Mesothelial cell of epicardium (in vitro differentiated cells): ENCODE data around the gene FLOT2. TPM values are rescaled to one million over a fixed set of nuclear protein-coding genes. Genes with fewer than 3 reads are reported as not detected.
"Not testable (repeated sequence)": the region's sequence is repeated elsewhere in the genome, so short reads cannot be mapped to it uniquely, and the experiment has no call there.

ENCODE experiments used
- DNase-seq, 2 experiments: peaks; one replicate each; pipeline ENCODE4 v3.0.0; 2021; ENCODE audit warnings: low spot score in 2 of 2; ENCODE audit not compliant: unreplicated experiment in 2 of 2
- H3K27ac Mint-ChIP-seq: 2 replicates; pipeline ENCODE4 v1.8.0; 2021; ENCODE audit warnings: mixed read lengths
- H3K27me3 Mint-ChIP-seq: 2 replicates; pipeline ENCODE4 v1.8.0; 2021; ENCODE audit warnings: low read depth, mixed read lengths
- H3K36me3 Mint-ChIP-seq: 2 replicates; pipeline ENCODE4 v1.8.0; 2021; ENCODE audit warnings: mixed read lengths
- H3K4me1 Mint-ChIP-seq: 2 replicates; pipeline ENCODE4 v1.8.0; 2021; ENCODE audit warnings: mixed read lengths
- H3K4me3 Mint-ChIP-seq: 2 replicates; pipeline ENCODE4 v1.8.0; 2021; ENCODE audit warnings: mild to moderate bottlenecking, moderate library complexity, mixed read lengths
- H3K9me3 Mint-ChIP-seq: 2 replicates; pipeline ENCODE4 v1.8.0; 2021; ENCODE audit warnings: mixed read lengths
- CTCF ChIP-seq: fragments of 200-600 bp; sonication (generic); IDR thresholded peaks from one replicate; pipeline ENCODE4 v1.5.0; 2021; ENCODE audit warnings: antibody characterized with exemption; ENCODE audit not compliant: unreplicated experiment
- total RNA-seq: library from RNA; stranded (reverse); gene quantifications from 3 replicates; pipeline ENCODE4 v1.2.1, GENCODE V29; 2021

Gene FLOT2
- total RNA-seq, 1 donor from 2014 or later = 85.4 TPM

GRCh38 chr17:28908640-28909167 lies 11.2 kb upstream of the FLOT2 start:
- Mint-ChIP-seq H3K4me1 (peaks cover 1% of the 10 kb centered on the region), H3K27ac (peak overlapping the region; percentile 12), H3K27me3 (no peaks in the 10 kb centered on the region), H3K9me3 (no peaks in the 10 kb centered on the region), H3K4me3 (no peak overlapping the region), H3K36me3 (peaks cover 42% of the 10 kb centered on the region)
- no peak for DNase-seq
- TF ChIP-seq CTCF = no peak

GRCh38 chr17:28907709-28908475 lies 10.4 kb upstream of the FLOT2 start:
- DNase-seq = no peak
- Mint-ChIP-seq H3K4me3 (no peak overlapping the region), H3K9me3 (no peaks in the 10 kb centered on the region), H3K4me1 (peaks cover 1% of the 10 kb centered on the region), H3K27me3 (no peaks in the 10 kb centered on the region), H3K36me3 (peaks cover 35% of the 10 kb centered on the region), H3K27ac (peak overlapping the region; percentile 39)
- no peak for TF ChIP-seq CTCF

- Mint-ChIP-seq H3K4me1 (peaks cover 7% of the 10 kb centered on the region), H3K36me3 (peaks cover 27% of the 10 kb centered on the region), H3K27me3 (no peaks in the 10 kb centered on the region), H3K4me3 (no peak overlapping the region), H3K27ac (peak overlapping the region; percentile 43), H3K9me3 (no peaks in the 10 kb centered on the region)
- no peak for DNase-seq
- TF ChIP-seq CTCF = no peak
Measured at GRCh38 chr17:28906706-28907438, 9.3 kb upstream of the FLOT2 start.

GRCh38 chr17:28906276-28906675 lies 8.7 kb upstream of the FLOT2 start:
- no peak for DNase-seq
- TF ChIP-seq CTCF = no peak
- H3K27ac Mint-ChIP-seq = peak overlapping the region; percentile 43
- no peak overlapping the region for H3K4me3 Mint-ChIP-seq
- peaks cover 27% of the 10 kb centered on the region for H3K36me3 Mint-ChIP-seq
- H3K27me3 Mint-ChIP-seq = no peaks in the 10 kb centered on the region
- peaks cover 10% of the 10 kb centered on the region for H3K4me1 Mint-ChIP-seq
- no peaks in the 10 kb centered on the region for H3K9me3 Mint-ChIP-seq

- Mint-ChIP-seq H3K9me3 (no peaks in the 10 kb centered on the region), H3K27me3 (no peaks in the 10 kb centered on the region), H3K36me3 (peaks cover 20% of the 10 kb centered on the region), H3K27ac (no peak overlapping the region), H3K4me1 (peaks cover 10% of the 10 kb centered on the region), H3K4me3 (no peak overlapping the region)
- no peak for TF ChIP-seq CTCF
- DNase-seq = no peak
Measured at GRCh38 chr17:28904800-28905199, 7.3 kb upstream of the FLOT2 start.

GRCh38 chr17:28903546-28903841 lies 6.0 kb upstream of the FLOT2 start:
- Mint-ChIP-seq H3K27ac (peak overlapping the region; percentile 68), H3K4me3 (peak overlapping the region; percentile 52), H3K4me1 (peaks cover 10% of the 10 kb centered on the region), H3K36me3 (peaks cover 14% of the 10 kb centered on the region)
- DNase-seq, H3K27me3 Mint-ChIP-seq, H3K9me3 Mint-ChIP-seq: not testable (repeated sequence)
